Measurements from ENCODE around the gene PCDHB10.
A peak's percentile ranks its signal among the peaks of the same experiment; 100 is the strongest.

DNA sequence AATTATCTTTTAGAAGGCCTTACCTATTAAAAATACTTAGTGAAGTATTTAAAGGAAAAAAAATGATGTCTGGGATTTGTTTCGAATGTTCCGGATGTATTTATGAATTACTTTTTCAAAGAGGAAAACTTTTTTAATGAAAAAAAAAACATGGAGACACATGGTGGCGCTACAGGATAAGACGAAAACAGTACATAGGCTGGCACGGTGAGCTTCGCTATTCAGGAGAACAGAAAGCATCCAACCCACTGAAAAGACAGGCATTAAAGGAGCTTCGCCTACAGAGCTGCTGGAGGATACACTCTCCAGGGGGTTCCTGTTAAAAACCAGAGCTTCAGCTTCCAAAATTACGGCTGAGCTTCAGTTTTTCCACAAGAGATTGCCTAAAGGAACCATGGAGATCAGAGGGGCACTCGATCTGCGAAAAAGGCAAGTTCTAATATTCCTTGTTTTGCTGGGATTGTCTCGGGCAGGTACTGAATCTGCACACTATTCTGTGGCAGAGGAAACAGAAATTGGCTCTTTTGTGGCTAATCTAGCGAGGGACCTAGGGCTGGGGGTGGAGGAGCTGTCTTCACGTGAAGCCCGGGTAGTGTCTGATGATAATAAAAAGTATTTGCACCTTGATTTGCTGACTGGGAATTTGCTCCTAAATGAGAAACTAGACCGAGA, 31.1 kb downstream of the PCDHB10 start, which contains the start of gene PCDHB14:
- TF ChIP-seq, protein P1, sequence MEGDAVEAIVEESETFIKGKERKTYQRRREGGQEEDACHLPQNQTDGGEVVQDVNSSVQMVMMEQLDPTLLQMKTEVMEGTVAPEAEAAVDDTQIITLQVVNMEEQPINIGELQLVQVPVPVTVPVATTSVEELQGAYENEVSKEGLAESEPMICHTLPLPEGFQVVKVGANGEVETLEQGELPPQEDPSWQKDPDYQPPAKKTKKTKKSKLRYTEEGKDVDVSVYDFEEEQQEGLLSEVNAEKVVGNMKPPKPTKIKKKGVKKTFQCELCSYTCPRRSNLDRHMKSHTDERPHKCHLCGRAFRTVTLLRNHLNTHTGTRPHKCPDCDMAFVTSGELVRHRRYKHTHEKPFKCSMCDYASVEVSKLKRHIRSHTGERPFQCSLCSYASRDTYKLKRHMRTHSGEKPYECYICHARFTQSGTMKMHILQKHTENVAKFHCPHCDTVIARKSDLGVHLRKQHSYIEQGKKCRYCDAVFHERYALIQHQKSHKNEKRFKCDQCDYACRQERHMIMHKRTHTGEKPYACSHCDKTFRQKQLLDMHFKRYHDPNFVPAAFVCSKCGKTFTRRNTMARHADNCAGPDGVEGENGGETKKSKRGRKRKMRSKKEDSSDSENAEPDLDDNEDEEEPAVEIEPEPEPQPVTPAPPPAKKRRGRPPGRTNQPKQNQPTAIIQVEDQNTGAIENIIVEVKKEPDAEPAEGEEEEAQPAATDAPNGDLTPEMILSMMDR (IDR thresholded peaks at IDR 0.05; ENCODE audit: insufficient read depth, low read length, poor library complexity, severe bottlenecking): peak; percentile 34
- TF ChIP-seq EZH2phosphoT487 (conservative IDR thresholded peaks at IDR 0.05; ENCODE audit: low read length): no peak

All from SU-DHL-6 (cell line).